ENCODE results near the gene WAC.

Gene WAC

GRCh38 chr10:28669227-28670173 lies 136.6 kb downstream of the WAC start:
- no peak for DNase-seq

Data from NCI-H1105 (cell line).